PC-3 (cell line): ENCODE data around the gene CEP112.

ENCODE experiments used
- EZH2 ChIP-seq: fragments of 300-600 bp; sonication (generic); IDR thresholded peaks from one replicate; pipeline ENCODE4 v1.6.1; 2017; ENCODE audit warnings: antibody characterized with exemption, mild to moderate bottlenecking, low read length; ENCODE audit not compliant: unreplicated experiment
- EZH2phosphoT487 ChIP-seq: fragments of 300-600 bp; sonication (generic); IDR thresholded peaks from 2 replicates; pipeline ENCODE4 v1.6.1; 2018; ENCODE audit warnings: mild to moderate bottlenecking, antibody characterized with exemption, low read length, borderline replicate concordance
- TF ChIP-seq, protein P1 (sequence below): fragments of 300-600 bp; sonication (generic); conservative IDR thresholded peaks from 2 replicates; pipeline ENCODE4 v1.5.1; 2017; ENCODE audit warnings: antibody characterized with exemption, low read depth, mild to moderate bottlenecking, low read length

DNA sequence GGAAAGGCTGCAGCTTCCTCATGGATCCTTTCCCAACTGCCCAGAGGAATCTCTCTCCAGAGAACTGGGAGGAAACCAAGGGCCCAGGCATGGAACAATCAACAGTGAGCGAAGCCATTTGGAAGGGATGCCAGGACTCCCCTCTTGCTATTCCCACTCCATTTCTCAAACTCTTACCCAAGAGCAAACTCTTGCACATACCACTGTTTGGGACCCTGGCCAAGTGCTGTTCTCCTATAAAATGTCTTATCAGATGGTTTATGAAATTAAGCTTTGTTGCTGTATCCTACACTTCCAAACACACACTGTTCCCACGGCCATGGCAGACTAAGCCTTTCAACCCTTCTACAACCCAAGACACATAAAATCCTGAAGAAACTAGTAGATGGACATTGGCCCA, 582.2 kb downstream of the CEP112 start:
- no peak for TF ChIP-seq EZH2
- TF ChIP-seq, protein P1, sequence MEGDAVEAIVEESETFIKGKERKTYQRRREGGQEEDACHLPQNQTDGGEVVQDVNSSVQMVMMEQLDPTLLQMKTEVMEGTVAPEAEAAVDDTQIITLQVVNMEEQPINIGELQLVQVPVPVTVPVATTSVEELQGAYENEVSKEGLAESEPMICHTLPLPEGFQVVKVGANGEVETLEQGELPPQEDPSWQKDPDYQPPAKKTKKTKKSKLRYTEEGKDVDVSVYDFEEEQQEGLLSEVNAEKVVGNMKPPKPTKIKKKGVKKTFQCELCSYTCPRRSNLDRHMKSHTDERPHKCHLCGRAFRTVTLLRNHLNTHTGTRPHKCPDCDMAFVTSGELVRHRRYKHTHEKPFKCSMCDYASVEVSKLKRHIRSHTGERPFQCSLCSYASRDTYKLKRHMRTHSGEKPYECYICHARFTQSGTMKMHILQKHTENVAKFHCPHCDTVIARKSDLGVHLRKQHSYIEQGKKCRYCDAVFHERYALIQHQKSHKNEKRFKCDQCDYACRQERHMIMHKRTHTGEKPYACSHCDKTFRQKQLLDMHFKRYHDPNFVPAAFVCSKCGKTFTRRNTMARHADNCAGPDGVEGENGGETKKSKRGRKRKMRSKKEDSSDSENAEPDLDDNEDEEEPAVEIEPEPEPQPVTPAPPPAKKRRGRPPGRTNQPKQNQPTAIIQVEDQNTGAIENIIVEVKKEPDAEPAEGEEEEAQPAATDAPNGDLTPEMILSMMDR: no peak
- no peak for TF ChIP-seq EZH2phosphoT487
